Measurements from ENCODE around the gene BLTP2.
"Not testable (repeated sequence)": the region's sequence is repeated elsewhere in the genome, so short reads cannot be mapped to it uniquely, and the experiment has no call there.

Gene BLTP2

DNA sequence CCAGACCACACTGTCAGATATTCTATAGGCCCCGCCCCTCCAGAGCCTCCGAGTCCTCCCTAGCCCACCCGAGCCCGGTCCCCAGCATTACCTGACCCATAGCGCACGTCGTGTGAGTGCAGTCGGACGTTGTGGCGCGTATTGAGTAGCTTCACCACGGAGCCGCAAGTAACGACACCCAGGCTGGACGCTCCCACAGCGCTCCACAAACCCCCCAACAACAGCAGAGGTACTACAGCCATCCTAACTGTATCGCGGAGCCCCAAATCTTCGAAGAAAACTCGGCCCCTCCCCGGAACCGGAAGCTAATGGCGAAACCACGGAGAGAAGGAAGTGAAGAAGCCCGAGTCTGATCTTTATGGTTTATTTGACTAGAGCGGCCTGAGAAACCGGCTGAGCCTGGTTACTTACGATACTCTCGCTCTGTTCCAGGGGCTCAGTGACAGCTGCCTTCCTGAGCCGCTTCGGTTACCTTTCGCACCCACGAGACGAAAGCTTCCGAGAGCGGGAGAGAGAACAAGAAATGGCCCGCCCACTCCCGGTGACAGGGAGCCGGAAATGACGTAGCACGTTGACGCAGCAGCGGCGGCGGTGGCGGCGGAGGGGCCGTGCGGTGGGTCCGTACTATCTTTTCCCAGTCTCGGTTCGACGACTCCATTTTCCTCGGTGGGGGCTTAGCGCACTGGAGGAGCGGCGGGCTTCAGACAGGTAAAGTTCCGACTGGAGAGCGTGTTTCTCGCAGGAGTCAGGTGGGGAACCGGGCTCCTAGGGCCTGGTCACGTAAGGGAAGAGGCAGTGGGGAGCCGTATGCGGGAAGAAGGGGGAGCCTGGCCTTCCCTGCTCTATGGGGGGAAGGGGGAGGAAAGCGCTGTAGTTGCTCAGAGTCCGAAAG is 16.9 kb upstream of the BLTP2 start, which contains the start of the genes SDF2 and SUPT6H:
TSS of gene SDF2 (minus strand) at position 272 of the 892 bp plus-strand sequence. CDS start at position 242, 30 bp downstream.
TSS of gene SUPT6H (plus strand) at position 571 of the 892 bp plus-strand sequence. CDS start 11,197 bp downstream, outside the sequence.
- Mint-ChIP-seq H3K27me3 (ENCODE audit: low read depth) (no peaks in the 10 kb centered on the region), H3K36me3 (ENCODE audit: low read depth) (peaks cover 39% of the 10 kb centered on the region), H3K9me3 (no peaks in the 10 kb centered on the region), H3K4me3 (peak within 1 kb of the TSS; percentile 100), H3K4me1 (ENCODE audit: low read depth) (peaks cover 42% of the 10 kb centered on the region), H3K27ac (peak within 1 kb of the TSS; percentile 99)

DNA sequence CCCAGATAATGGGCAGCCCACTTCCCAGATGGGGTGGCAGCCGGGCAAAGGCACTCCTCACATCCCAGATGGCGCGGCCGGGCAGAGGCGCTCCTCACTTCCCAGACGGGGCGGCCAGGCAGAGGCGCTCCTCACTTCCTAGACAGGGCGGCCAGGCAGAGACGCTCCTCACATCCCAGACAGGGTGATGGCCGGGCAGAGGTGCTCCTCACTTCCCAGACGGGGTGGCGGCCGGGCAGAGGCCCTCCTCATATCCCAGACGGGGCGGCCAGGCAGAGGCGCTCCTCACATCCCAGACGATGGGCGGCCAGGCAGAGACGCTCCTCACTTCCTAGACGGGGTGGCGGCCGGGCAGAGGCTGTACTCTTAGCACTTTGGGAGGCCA is 14.5 kb upstream of the BLTP2 start:
- Mint-ChIP-seq H3K4me1 (ENCODE audit: low read depth) (peaks cover 30% of the 10 kb centered on the region), H3K4me3 (peak overlapping the region; percentile 62), H3K36me3 (ENCODE audit: low read depth) (peaks cover 38% of the 10 kb centered on the region)
- not testable (repeated sequence) for H3K27ac Mint-ChIP-seq; H3K27me3 Mint-ChIP-seq (ENCODE audit: low read depth); H3K9me3 Mint-ChIP-seq

DNA sequence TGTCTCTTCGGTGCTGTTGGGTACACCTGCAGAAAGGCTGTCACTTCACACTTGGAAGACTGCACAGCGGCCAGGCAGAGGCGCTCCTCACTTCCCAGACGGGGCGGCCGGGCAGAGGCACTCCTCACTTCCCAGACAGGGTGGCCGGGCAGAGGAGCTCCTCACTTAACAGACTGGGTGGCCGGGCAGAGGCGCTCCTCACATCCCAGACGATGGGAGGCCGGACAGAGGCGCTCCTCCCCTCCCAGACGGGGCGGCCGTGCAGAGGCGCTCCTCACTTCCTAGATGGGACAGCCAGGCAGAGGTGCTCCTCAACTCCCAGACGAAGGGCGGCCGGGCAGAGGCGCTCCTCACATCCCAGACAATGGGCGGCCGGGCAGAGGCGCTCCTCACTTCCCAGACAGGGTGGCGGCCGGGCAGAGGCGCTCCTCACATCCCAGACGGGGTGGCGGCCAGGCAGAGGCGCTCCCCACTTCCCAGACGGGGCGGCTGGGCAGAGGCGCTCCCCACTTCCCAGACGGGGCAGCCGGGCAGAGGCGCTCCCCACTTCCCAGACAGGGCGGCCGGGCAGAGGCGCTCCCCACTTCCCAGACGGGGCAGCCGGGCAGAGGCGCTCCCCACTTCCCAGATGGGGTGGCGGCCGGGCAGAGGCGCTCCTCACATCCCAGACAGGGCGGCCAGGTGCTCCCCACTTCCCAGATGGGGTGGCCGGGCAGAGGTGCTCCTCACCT is 14.0 kb upstream of the BLTP2 start:
- not testable (repeated sequence) for H3K9me3 Mint-ChIP-seq; H3K27me3 Mint-ChIP-seq (ENCODE audit: low read depth); H3K4me3 Mint-ChIP-seq; H3K27ac Mint-ChIP-seq
- H3K4me1 Mint-ChIP-seq (ENCODE audit: low read depth): peaks cover 27% of the 10 kb centered on the region
- H3K36me3 Mint-ChIP-seq (ENCODE audit: low read depth): peaks cover 36% of the 10 kb centered on the region

DNA sequence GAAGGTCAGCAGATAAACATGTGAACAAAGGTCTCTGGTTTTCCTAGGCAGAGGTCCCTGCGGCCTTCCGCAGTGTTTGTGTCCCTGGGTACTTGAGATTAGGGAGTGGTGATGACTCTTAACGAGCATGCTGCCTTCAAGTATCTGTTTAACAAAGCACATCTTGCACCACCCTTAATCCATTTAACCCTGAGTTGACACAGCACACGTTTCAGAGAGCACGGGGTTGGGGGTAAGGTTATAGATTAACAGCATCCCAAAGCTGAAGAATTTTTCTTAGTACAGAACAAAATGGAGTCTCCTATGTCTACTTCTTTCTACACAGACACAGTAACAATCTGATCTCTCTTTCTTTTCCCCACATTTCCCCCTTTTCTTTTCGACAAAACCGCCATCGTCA is 13.4 kb upstream of the BLTP2 start:
- H3K9me3 Mint-ChIP-seq; H3K27ac Mint-ChIP-seq; H3K27me3 Mint-ChIP-seq (ENCODE audit: low read depth); H3K4me3 Mint-ChIP-seq: not testable (repeated sequence)
- peaks cover 33% of the 10 kb centered on the region for H3K36me3 Mint-ChIP-seq (ENCODE audit: low read depth)
- peaks cover 23% of the 10 kb centered on the region for H3K4me1 Mint-ChIP-seq (ENCODE audit: low read depth)

DNA sequence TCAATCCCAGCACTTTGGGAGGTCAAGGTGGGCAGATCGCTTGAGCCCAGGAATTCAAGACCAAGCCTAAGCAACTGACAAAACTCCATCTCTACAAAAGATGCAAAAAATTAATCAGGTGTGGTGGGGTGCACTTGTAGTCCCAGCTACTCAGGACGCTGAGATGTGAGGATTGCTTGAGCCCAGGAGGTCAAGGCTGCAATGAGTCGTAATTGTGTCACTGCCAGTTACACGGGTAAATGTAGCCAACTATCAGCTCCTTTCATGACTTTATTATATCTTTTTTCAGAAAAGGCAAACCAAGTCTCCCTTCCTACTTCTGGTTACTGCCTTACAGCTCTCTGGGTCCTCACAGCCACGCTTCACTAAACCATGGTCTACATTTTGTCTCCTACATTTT is 12.8 kb upstream of the BLTP2 start:
- no peaks in the 10 kb centered on the region for H3K27me3 Mint-ChIP-seq (ENCODE audit: low read depth)
- H3K27ac Mint-ChIP-seq: no peak overlapping the region
- no peak overlapping the region for H3K4me3 Mint-ChIP-seq

DNA sequence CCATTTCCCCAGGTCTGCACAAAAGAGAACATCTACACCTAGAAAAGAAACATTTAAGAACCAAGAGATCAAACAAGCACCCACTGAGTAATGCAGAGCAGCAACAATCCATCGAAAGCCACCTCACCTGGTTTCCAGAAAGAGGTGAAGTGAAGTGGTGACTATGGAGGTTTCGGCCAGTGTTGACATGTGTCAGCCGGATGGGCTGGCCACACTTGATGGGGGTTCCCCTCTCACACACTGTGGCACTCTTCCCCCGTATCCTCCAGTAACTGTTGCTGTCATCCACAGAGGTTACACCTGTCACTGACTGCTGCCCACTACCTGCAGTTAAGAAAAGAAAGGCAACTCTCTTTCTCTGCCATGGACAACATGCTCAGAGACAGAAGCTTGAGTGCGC is 10.2 kb upstream of the BLTP2 start:
- Mint-ChIP-seq H3K27ac (no peak overlapping the region), H3K36me3 (ENCODE audit: low read depth) (peaks cover 32% of the 10 kb centered on the region), H3K27me3 (ENCODE audit: low read depth) (no peaks in the 10 kb centered on the region)

More for the DNA sequence above, 12.8 kb upstream of the BLTP2 start:
- Mint-ChIP-seq H3K36me3 (ENCODE audit: low read depth) (peaks cover 30% of the 10 kb centered on the region), H3K4me1 (ENCODE audit: low read depth) (peaks cover 17% of the 10 kb centered on the region), H3K9me3 (no peaks in the 10 kb centered on the region)

DNA sequence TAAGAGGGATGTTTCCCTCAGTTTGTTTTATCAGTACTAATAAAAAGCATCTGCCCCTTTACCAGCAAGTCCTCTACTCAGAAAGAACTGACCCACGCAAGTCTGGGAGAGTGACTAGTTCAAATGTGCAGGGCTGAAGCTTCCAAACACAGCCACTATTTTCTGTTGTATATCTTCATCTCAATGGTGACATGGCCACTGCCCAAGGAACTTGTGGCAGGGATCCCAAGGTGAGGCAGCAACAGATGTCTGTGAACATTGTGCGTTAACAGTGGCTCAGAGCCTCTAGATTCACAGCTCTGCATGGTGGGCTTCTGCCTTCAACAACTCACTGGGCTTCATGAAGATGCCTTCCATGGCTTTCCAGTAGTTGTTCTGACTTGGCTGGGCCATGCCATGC is 3.7 kb upstream of the BLTP2 start:
- Mint-ChIP-seq H3K4me1 (ENCODE audit: low read depth) (peaks cover 24% of the 10 kb centered on the region), H3K4me3 (no peak overlapping the region), H3K27ac (no peak overlapping the region), H3K9me3 (no peaks in the 10 kb centered on the region), H3K36me3 (ENCODE audit: low read depth) (peaks cover 28% of the 10 kb centered on the region), H3K27me3 (ENCODE audit: low read depth) (no peaks in the 10 kb centered on the region)

More for the DNA sequence above, 10.2 kb upstream of the BLTP2 start:
- H3K9me3 Mint-ChIP-seq: no peaks in the 10 kb centered on the region
- H3K4me1 Mint-ChIP-seq (ENCODE audit: low read depth): peaks cover 5% of the 10 kb centered on the region
- no peak overlapping the region for H3K4me3 Mint-ChIP-seq

DNA sequence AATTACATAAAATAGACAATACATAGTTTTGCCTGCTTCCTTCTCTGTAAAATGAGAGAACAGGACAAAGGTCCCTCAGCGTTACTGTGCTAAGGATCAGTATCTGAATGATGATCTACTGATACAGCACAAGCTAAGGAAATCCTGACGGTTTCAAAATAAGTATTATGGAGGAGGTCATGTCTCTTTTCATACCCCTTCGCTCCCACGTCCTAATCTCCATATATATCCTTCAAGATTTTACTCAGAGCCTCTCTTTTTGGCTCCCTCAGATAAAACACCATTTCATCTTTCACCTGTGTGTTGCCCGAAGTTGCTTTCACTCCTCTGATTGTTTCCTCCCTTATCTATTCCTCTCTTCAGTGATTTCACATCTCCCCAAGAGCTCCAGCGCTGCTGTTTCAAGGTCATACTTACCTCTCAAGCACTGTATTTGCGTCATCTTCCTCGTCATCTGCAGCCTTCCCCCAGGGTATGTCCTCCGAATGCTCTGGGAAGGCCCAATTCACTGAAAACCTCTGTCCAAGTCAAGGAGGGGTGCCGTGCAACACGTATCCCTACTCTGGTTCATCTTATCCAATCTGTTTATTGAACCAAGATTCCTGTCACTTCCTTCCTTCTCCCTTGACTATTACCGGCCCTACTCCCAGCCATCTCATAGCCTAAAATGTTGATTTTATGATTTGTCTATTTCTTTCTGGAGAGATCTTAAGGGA is 1.2 kb upstream of the BLTP2 start:
- no peaks in the 10 kb centered on the region for H3K9me3 Mint-ChIP-seq
- peak overlapping the region; percentile 75 for H3K4me3 Mint-ChIP-seq
- H3K27ac Mint-ChIP-seq: peak overlapping the region; percentile 91
- H3K36me3 Mint-ChIP-seq (ENCODE audit: low read depth): peaks cover 35% of the 10 kb centered on the region
- H3K27me3 Mint-ChIP-seq (ENCODE audit: low read depth): no peaks in the 10 kb centered on the region
- H3K4me1 Mint-ChIP-seq (ENCODE audit: low read depth): peaks cover 32% of the 10 kb centered on the region

DNA sequence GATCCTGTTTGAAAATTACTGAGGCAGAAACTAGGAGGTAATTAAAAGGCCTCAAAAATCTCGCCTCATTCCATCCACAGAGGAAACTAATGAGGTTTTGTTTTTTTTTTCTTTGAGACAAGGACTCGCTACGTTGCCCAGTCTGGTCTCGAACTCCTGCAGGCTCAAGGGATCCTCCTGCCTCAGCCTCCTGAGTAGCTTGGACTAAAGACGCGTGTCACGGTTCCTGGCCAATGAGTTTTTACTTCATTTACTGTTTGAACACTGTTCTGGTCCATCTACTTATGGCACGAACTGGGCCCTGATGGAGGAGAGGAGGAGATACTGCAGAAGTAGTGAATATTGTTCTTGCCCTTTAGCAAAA is 600 bp upstream of the BLTP2 start:
- Mint-ChIP-seq H3K36me3 (ENCODE audit: low read depth) (peaks cover 35% of the 10 kb centered on the region), H3K27me3 (ENCODE audit: low read depth) (no peaks in the 10 kb centered on the region), H3K27ac (peak overlapping the region; percentile 91), H3K4me1 (ENCODE audit: low read depth) (peaks cover 33% of the 10 kb centered on the region), H3K9me3 (no peaks in the 10 kb centered on the region), H3K4me3 (peak overlapping the region; percentile 75)

DNA sequence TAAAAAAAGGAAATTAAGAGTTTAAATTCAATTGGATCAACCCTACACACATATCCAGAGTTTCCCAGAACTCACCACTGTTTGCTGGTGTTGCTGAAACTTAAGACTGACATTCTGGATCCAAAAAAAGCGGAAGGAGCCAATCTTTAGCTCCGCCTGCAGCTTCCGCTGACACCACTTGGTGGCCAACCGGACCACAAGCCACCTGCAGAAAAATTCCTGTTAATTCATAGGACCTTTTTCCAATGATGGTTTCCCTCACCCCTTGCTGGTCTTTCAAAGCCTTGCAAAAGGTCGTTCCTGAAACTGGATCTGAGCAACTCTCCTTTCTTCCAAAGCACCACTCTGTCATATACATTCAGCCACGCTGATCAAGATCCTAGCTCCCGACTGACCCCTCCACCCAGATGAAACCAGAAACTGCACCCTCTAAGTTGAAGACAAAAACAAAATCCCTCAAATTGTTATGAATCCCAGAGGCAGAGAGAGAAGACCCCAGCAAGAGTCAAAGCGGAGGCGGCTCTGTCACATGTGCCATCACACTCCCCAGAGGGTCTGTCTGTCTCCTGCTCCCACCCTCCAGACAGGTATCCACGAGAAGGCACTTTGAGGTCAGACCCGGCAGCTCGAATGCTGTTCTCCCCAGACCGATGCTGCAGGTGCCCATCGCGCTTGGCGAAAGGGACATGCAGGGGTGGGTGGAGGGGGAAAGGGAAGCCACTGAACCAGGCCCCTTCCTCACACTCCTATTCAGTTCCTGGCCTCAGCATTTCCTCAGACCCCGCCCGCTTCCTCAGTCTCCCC is 773 bp downstream of the BLTP2 start:
- peak overlapping the region; percentile 89 for H3K4me3 Mint-ChIP-seq
- no peaks in the 10 kb centered on the region for H3K27me3 Mint-ChIP-seq (ENCODE audit: low read depth)
- peaks cover 38% of the 10 kb centered on the region for H3K4me1 Mint-ChIP-seq (ENCODE audit: low read depth)
- H3K36me3 Mint-ChIP-seq (ENCODE audit: low read depth): peaks cover 45% of the 10 kb centered on the region
- no peaks in the 10 kb centered on the region for H3K9me3 Mint-ChIP-seq
- H3K27ac Mint-ChIP-seq: peak overlapping the region; percentile 78

DNA sequence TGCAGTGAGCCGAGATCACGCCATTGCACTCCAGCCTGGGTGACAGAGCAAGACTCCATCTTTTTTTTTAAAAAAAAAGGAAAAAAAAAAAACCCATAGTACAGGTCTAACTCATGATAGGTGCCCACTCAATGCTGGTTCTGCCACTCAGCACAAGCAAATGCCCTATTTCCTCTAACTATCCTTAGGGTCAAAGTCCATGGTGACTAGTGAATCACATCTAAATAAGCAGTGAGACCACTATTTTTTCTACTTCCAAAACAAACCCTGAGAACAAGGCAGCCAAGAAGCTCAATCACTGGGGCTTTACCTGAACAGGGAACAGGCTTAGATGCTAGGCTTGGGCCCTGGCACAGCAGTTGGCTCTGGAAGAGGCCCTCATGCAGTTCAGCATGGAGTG is 3.4 kb downstream of the BLTP2 start:
- Mint-ChIP-seq H3K36me3 (ENCODE audit: low read depth) (peaks cover 56% of the 10 kb centered on the region), H3K9me3 (no peaks in the 10 kb centered on the region), H3K4me1 (ENCODE audit: low read depth) (peaks cover 38% of the 10 kb centered on the region), H3K4me3 (no peak overlapping the region), H3K27me3 (ENCODE audit: low read depth) (no peaks in the 10 kb centered on the region), H3K27ac (no peak overlapping the region)

DNA sequence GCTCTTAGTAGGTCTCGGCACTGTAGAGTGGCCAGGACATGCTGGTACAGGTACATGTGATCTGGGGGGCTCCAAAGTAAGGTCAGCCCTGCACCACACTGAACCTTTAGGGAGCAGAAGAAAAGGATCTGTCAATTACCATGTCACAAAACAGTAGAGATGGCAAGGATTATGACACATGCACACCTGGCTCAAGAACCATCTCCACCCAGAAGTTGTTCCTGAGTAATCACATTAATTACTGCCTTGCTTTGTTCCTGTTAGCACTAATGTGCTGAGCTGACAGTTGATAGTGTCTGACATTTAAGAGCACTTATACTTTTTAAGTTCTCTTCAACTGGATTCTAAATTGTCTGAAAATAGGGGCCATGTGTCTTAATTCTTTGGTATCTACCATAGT is 9.5 kb downstream of the BLTP2 start:
- Mint-ChIP-seq H3K27ac (no peak overlapping the region), H3K4me1 (ENCODE audit: low read depth) (peaks cover 21% of the 10 kb centered on the region), H3K36me3 (ENCODE audit: low read depth) (peaks cover 76% of the 10 kb centered on the region), H3K9me3 (no peaks in the 10 kb centered on the region), H3K4me3 (no peak overlapping the region), H3K27me3 (ENCODE audit: low read depth) (no peaks in the 10 kb centered on the region)

DNA sequence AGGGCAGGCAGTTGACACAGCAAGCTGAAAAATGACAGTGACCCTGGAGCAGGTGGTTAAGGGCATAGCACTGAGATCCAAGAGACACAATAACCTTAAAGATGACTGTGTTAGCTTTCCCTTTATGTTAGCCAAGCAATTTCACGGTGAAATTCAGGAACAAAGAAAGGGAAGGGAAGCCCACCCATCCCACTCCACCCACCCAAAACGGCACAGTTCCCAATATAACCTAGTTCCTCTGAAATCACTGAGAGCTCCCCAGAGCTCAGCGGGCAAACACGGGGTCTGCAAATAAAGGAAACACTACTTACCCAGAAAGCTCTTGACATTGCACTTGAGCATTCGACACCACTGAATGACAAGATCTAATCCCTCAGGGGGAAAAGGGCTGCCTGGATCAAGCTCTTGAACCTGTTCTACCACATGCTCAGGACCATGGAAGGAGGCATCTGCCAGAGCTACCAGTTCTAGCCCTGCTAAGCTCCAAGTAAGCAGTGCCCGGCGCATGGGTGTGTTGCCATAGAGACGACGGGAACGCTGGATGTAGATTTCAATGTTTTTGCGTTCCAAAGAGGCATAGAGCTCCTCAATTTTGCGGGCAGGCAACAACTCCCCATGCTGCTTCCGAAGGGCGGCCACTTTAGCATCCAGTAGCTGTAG is 10.6 kb downstream of the BLTP2 start:
- H3K36me3 Mint-ChIP-seq (ENCODE audit: low read depth): peaks cover 68% of the 10 kb centered on the region
- no peak overlapping the region for H3K27ac Mint-ChIP-seq
- H3K4me1 Mint-ChIP-seq (ENCODE audit: low read depth): peaks cover 17% of the 10 kb centered on the region
- no peak overlapping the region for H3K4me3 Mint-ChIP-seq
- H3K9me3 Mint-ChIP-seq: no peaks in the 10 kb centered on the region
- no peaks in the 10 kb centered on the region for H3K27me3 Mint-ChIP-seq (ENCODE audit: low read depth)

All from T-helper 1 cell treated with Interleukin-12 subunit alpha and Interleukin-12 subunit beta and Interleukin-4 antibody, amounts not matched to agents 30 μg/mL and 1 μg/mL, for 36 hours (primary cell).